NCI-H748 treated with DMSO at 0.1 percent for 48 hours (cell line): Measurements from ENCODE around the gene FXYD1.

Source experiments
- DNase-seq: peaks from one replicate; lab custom pipeline; 2025; lab: John Stamatoyannopoulos, UW

FXYD1 gene

DNA sequence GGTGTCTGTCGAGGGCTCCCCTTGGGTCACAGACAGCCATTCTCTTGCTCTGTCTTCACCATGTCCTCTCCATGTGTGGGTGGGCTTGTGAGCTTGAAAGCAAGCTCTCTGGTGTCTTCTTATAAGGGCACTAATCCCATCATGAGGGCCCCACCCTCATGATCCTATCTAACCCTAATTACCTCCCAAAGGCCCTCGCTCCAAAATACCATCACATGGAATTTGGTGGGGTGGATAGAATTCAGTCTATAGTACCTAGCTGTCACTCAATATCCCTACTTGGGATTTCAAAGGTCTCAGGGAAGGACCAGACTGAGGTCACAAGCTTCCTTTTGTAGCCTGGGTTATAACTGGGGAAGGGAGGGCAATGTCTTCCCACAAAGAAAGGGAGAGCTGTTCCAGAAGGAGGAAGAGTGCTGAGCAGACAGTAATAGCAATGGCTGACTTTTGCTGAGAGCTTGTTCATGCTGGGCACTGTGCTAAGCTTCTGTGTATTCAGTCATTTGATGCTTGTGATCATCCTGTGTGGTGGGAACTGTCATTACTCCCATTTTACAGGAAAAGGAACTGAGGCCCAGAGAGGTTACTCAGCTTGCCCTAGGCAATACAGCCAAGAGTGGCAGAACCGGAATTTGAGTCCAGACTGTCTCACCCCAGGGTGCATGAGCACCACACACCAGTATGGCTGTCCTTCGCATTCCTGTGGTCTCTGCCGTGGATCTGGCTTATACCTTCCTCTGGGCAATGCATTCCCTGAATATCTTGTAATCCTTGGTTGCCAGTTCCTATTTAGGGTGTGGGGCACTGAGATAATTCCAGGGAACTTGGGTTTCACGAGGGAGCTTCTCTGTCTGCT, 24.1 kb downstream of the FXYD1 start:
- DNase-seq, result no peak

DNA sequence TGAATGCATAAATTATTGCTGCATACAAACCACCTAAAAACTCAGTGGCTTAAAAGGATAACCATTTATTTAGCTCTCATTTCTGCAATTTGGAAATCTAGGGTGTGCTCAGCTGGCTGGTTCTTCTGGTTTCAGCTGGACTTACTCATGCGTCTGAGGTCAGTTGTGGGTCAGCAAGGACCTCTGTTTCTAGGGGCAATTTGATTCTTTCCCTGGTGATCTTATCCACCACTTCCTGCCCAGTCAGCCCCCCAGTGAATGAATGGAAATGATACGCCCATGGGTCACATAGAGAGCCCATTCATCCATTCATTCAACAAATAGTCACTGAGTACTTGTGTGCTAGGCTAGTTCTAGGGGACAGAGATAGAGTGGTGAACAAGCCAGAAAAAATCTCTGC, 25.8 kb downstream of the FXYD1 start:
- DNase-seq, result no peak

DNA sequence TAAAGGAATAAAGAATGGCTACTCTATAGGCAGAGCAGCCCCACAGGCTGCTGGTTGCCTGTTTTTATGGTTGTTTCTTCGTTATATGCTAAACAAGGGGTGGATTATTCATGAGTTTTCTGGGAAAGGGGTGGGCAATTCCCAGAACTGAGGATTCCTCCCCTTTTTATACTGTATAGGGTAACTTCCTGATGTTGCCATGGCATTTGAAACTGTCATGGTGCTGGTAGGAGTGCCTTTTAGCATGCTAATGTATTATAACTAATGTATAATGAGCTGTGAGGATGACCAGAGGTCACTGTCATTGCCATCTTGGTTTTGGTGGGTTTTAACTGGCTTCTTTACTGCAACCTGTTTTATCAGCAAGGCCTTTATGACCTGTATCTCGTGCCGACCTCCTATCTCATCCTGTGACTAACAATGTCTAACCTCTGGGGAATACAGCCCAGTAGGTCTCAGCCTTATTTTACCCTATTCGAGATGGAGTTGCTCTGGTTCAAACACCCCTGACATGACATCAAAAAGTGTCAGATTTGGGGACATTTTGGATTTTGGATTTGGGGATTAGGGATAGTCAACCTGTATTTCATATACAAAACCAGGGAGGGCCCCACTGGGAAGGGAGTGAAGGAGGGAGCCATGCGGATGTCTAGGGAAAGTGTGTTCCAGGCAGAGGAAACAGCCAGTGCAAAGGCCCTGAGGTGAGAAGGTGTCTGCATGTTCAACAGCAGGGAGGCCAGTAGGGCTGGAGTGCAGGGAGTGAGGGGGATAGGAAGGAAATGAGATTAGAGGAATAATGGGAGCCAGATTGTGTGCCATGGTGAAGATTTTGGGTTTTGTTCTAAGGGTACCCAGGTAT, 26.8 kb downstream of the FXYD1 start:
- DNase-seq, result no peak

DNA sequence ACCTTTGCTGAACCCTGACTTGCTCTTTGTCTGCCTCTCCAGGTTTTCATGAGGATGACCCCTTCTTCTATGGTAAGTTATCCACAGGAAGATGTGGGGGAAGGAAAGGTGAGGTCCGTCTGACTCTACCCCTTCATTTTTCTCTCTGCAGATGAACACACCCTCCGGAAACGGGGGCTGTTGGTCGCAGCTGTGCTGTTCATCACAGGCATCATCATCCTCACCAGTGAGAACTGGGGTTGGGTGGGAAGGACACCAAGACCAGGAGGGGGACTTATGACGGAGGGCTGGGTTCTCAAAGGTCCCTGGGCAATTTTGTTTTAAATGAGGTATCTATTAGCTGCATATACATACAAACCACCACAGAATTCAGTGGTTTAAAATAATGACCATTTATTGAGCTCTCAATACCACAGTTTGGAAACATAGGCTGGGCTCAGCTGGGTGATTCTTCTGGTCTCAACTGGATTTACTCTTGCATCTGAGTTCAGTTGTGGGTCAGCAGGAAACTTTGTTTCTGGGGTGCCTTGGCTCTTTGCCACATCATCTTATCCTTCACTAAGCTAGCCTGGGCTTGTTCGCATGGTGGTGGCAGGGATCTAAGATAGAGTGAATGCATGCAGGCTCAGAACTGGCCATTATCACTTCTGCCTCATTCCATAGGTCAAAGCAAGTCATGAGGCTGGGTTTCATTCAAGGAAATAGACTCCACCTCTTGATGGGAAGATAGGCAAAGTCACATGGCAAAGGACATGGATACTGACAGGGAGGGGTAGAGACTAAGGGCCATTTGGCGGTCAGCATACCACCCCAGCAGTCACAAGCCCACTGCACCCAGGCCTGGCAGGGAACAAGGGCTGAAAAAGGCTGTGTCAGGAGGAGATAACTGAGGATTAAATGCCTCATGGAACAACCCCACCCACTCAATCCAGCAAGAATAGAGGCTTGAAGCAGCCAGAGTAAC, 27.8 kb downstream of the FXYD1 start:
- DNase-seq, result no peak

DNA sequence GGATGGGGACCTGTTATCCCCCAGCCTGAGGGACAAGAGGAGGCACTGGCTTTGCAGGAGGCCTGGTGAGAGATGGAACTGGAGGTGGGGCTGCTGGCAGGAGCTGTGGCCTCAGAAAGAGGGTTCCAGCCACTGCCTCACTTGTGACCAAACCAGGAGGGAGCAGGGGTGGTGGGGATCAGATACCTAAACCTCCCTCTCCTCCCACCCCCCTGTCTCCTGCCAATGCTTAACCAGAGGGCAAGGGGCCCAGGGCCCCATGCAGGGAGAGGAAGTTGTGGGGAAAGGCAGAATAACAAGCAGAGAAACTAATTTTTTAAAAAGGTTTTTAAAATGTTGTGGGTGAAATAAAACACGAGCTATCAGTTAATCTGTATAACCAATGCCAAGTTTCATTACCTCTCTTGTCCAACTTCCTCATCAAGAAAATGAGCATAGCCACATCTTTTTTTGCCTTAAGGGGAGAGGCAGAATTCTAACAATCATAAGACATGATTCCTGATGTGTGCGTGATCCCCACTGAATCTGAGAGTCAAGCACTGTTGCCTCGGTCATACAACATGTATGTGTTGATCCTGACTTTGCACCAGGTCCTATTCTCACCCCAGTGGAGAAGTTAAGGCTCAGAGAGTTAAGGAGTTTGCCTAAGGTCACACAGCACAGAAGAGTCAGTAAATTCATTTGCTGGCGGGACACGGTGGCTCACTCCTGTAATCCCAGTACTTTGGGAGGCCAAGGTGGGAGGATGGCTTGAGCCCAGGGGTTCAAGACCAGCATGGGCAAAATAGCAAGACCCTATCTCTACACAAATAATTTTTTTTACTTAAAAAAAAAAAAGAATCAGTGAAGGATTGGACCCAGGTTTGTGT, 28.9 kb downstream of the FXYD1 start:
- no peak for DNase-seq

DNA sequence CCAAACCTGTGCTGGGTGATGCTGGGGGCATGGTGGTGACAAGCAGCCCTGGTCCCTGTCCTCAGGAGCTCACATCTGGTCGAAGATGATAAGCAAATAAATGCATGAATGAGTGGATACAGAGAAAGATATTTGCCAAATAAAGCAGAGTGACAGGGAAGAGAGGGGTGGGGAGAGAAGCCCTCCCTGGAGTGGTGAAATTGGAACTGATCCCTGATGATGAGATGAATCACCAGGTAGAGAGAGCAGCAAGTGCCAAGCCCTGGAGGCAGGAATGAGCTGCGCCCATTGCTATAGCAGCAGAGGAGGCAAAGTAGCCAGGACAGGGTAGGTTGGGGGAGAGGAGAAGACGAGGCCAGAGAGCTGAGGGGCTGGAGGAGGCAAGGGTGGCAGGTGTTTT, 29.6 kb downstream of the FXYD1 start:
- DNase-seq, result no peak

DNA sequence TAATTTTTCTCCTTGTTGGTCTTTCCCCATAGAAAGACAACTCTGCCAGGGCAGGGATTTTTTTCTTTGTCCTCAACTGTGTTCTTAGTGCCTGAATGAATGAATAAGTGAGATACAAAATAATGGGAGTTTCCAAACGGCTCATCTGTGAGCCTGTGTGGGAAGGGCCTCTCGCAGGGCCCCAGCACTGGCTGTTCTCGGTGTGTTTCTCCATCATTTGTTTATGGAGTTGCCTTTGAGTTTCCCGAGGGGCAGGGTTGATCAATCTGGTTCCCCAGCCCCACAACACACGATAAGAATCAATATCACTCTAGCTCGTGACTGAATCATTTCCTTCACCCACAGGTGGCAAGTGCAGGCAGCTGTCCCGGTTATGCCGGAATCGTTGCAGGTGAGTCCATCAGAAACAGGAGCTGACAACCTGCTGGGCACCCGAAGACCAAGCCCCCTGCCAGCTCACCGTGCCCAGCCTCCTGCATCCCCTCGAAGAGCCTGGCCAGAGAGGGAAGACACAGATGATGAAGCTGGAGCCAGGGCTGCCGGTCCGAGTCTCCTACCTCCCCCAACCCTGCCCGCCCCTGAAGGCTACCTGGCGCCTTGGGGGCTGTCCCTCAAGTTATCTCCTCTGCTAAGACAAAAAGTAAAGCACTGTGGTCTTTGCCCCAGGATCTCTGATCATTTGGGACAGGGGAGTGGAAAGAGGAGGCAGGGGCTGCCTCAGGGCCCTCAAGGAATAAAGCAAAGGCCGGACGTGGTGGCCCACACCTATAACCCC, 30.8 kb downstream of the FXYD1 start:
- no peak for DNase-seq

DNA sequence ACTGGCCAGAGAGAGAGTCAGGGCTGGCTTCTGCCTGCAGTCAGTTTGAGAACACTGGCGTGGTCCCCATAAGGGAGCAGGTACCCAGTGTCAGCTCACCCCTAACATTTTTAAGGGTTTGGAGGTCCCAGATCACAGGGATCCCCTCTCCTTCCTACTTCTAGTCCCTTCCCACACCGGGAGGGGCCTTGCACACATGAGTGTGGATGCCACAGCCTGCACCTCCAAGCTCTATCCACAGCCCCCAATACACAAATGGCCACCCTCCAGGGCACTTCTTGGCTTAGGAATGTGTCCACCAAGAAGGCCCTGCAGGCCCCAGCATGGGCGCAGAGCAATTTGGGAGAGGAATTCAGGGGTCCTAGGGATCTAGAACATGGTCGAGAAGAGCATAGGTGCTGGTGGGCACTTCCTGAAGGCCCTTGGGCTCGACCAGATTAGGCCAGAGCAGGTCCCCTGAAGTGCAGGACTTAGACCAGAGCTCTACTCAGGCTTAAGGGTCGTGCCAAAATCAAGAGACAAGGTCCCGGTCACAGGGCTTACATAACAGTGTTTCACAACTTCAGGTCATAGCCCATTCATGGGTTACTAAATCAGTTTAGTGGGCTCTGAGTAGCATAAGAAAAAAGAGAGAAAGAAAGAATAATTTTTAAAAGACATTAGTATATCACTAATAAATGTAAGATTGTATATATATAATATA, 31.9 kb downstream of the FXYD1 start:
- no peak for DNase-seq

DNA sequence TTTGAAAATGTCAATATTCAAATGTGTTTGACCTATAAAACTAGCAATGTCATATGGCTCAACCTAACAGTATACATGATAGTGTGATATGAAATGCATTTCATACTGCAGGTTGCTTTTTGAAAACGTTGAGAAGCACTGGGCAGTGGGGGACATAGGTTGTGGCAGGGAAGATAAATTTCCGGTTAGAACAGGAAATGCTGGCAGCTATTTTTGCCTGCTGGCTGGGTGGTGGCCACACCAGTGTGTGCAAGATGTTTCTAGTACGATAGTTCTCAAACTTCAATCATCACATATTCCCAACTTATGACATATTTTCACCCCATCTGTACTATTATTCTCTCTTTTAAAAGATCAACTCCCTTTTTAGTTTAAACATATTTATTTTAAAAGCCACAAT, 33.1 kb downstream of the FXYD1 start:
- DNase-seq, result no peak

DNA sequence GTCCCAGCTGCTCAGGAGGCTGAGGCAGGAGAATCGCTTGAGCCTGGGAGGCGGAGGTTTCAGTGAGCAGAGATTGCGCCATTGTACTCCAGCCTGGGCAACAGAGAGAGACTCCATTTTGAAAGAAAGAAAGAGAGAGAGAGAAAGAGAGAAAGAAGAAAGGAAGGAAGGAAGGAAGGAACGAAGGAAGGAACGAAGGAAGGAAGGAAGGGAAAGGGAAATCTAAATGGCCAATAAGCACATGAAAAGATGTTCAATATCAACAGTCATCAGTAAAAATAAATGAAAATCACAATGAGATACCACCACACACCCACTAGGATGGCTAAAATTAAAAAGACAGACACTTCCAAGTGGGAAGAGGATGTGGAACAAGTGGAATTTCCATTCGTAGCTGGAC, 35.6 kb downstream of the FXYD1 start:
- DNase-seq, result no peak

DNA sequence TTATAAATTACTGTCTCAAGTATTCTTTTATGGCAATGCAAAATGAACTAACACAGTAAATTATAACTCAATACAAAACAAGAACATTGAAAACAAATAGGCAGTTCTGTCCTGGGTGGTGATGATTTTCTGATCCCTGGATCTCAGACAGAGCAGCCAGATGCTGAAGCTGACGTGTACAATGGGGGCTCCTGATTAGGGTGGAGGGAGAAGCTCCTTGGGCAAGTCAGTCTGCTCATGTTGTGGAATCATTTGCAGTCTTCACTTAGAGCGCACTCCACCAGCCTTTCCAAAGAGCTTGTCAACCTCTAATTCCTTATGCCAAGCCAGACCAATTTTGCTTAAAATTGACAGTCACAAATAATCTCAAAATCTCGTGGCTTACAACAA, 37.6 kb downstream of the FXYD1 start:
- DNase-seq, result no peak

DNA sequence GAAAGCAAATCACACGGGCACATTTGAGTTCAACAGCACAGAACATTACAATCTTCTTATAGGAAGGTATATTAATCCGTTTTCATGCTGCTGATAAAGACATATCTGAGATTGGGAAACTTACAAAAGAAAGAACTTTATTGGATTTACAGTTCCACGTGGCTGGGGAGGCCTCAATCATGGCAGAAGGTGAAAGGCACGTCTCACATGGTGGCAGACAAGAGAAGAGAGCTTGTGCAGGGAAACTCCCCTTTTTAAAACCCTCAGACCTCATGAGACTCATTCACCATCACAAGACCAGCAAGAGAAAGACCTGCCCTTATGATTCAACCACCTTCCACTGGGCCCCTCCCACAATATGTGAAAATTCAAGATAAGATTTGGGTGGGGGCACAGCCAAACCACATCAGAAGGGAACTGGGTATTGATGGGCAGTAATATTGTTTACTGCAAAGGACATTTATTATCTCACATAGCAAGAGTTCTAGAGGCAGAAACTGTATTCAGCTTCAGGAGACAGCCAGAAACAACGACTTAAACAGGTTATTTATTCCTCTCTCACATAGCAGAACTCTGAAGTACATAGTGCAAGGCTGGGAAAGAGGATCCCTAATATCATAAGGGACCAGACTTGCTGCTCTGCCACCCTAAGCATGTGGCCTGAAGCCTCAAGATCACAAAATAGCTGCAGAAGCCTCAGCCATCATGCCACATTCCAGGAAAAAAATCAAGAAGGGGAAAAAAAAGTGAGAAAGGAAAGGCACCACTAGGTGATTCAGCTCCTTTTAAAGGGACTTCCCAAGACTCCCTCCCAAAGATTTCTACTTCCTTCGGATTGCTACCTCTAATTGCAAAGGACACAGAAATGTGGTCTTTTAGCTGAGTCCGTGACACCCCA, 39.0 kb downstream of the FXYD1 start:
- no peak for DNase-seq

DNA sequence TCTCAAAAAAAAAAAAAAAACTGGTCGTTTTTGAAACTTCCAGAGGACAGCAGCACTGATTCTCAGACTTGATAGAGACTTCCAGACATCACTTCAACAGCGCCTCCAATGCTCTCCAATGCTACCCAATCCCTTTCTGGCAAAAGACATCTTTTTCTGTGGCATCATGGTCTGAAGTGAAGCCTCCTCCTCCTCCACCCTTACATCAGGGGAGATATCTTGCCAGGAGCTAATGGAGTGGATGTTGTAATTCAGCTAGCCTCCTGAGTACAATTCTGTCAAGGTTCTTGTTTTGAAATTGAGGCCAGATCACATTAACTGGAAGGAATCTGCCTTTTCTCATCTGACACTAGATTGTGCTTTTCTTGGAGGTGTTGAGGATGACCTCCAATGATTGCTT, 40.1 kb downstream of the FXYD1 start:
- no peak for DNase-seq

DNA sequence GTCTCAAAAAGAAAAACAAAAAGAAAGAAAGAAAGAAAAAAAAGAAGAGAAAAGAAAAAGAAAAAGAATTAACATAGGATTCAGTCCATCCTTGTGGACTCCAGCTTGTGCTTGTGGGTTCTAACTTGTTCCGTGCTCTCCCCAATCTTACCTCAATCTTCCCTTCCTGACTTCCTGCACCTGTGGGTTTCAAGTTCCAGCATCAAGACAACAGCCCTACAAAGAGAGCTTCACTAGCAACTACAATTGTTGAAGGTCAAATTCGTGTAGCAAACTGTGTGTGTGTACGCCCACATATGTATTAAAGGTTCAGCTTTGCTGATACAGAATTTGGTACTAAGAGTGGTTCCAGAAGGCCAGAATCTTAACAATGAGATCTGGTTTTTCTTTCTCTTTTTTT, 41.2 kb downstream of the FXYD1 start:
- no peak for DNase-seq

DNA sequence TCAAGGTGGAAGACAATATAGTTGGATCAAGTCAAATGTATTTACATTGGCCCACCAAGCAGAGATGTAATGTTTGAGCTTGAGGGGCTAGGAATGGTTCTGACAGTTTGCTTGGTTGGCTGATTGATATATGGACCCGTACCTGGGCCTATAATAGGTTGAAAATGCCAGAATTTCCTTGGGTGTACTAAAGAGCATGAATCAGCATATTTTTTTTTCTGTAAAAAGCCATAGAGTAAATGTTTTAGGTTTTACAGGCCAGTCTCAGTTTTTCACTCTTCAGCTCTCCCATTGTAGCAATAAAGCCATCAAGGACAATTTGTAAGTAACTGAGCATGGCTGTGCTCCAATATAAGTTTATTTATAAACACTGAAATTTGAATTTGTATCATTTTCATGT, 42.8 kb downstream of the FXYD1 start:
- no peak for DNase-seq

DNA sequence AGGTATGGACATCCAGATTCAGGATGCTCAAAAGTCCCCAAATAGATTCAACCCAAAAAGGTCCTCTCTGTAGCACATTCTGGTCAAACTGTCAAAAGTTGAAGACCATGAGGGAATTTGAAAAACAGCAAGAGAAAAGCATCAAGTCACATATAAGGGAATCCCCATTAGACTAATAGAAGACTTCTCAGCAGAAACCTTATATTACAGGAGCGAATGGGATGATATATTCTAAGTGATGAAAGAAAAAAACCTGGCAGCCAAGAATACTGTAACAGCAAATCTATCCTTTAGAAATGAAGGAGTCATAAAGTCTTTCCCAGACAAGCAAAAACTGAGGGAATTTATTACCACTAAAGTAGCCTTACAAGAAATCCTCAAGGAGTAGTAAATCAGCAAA, 45.6 kb downstream of the FXYD1 start:
- DNase-seq, result no peak

DNA sequence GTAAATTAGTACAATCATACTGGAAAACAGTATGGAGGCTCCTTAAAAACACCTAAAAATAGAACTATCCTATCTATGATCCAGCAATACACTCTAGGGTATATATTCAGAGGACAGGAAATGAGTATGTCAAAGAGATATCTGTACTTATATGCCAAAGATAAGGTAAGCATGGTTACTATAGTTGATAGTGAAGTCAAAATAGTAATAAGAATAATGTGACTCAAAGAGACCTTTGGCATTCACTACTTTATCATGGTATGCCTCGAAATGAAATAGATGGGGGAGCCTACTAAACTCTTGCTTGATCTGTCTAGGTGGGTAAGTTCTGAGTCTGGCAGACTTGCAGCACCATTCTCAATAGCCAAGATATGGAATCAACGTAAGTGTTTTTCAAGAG, 46.3 kb downstream of the FXYD1 start:
- DNase-seq, result no peak
